ENCODE measurements around the gene CPNE5.

CPNE5 gene

DNA sequence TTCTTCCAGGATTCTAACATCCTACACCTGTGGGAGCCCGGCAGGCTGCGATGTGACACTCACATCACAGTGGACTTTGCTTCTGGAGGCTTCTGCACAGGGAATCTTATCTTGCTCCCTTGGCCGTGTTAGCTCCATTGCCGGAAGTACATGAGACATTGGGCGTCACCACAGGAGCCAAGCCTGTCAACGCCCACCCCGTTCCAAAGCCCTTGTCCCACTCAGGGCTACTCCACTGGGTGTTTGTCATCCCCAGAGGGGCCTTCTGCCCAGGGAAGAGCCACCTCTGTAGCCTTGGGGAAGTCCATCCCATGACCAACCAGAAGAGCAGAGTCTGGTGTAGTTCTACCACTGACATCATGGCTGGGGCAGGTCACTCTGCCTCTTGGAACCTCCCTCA lies 139.9 kb downstream of the CPNE5 start:
- ATAC-seq = no peak

GRCh38 chr6:36698871-36699271 lies 140.4 kb downstream of the CPNE5 start:
- no peak for ATAC-seq

DNA sequence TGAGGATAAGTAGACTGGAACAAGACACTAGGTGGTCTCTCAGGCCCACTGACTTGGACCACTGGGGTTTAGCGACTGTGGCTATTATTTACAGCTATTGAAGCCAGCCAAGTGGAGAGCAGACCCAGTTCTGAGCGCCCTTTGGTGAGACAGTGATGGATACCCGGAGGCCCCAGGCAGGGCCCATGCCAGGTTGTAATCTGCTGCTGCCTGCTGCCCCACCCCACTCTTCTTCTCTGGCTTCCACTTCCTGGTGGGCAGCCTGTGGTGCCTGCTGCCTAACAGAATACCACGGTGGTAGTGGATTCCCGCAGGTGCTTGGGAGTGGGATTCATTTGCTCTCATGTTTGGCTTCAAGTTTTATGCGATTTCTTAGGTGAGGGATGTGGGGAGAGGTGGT lies 141.0 kb downstream of the CPNE5 start:
- ATAC-seq = no peak

DNA sequence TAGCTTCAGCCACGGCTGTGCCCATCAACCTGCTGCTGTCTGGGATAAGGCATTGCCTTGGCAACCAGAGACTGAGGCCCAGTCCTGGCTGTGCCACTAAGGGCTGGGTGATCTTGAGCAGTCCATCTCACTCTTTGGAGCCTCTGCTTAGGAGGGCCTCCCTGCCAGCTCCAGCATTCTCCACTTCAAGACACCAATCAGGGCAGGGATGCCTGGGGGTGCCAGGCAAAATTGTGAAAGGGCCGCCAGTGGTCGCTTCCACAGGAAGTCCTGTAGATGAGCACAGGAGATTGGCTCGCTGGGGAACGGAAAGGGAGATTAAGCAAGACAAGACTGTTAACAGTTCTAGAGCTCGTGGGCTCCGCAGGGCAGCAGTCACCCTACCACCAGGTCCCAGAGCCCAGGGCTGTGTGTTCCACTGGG lies 141.8 kb downstream of the CPNE5 start, which contains the start of gene RAB44:
Gene RAB44 (plus strand): TSS at position 346 of the 423 bp plus-strand sequence. CDS start 6,410 bp downstream, outside the sequence.
- no peak for ATAC-seq

GRCh38 chr6:36695414-36695813 lies 143.8 kb downstream of the CPNE5 start:
- peak; percentile 70 to 72 for ATAC-seq

- no peak for ATAC-seq
These were observed 144.6 kb downstream of the CPNE5 start for GRCh38 chr6:36694616-36695015.

- no peak for ATAC-seq
These were observed 146.2 kb downstream of the CPNE5 start for GRCh38 chr6:36692861-36693702.

DNA sequence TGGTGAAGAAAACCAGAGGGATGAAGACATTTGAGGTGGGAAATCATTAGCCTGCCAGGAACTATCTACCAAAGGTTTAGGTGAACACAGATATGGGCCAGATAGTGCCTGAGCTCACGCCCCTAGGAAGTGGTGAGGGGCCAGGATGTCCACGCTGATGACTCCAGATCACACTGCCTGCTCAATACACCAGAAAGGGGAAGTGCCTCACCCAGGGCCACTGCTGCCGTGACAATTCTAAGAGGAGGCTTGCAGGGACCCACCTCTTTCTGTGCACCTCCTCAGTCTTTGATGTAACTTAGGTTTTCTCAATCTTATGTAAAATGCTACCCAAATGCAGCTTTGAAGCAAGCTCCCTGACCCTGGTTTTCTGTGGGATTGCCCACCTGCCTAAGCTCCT lies 147.0 kb downstream of the CPNE5 start:
- ATAC-seq = peak; percentile 63 to 75

- no peak for ATAC-seq
These were observed 147.6 kb downstream of the CPNE5 start for GRCh38 chr6:36691612-36692011.

- peak; percentile 32 to 37 for ATAC-seq
These were observed 148.2 kb downstream of the CPNE5 start for GRCh38 chr6:36691011-36691410.
